Measurements from ENCODE around the gene DNAH8.

GRCh38 chr6:38976801-38977500 lies 261.8 kb downstream of the DNAH8 start:
- TF ChIP-seq CTCF (IDR thresholded peaks at IDR 0.05) (no peak), TEAD4 (IDR thresholded peaks at IDR 0.05; ENCODE audit: borderline replicate concordance, insufficient read depth) (no peak), NRF1 (IDR thresholded peaks at IDR 0.05; ENCODE audit: low read depth, low read length) (no peak), YY1 (IDR thresholded peaks at IDR 0.05; ENCODE audit: low read depth) (no peak), MXI1 (IDR thresholded peaks at IDR 0.05; ENCODE audit: low read depth, low read length) (no peak), REST (IDR thresholded peaks at IDR 0.05; ENCODE audit: low read depth, low read length) (no peak), MAX (IDR thresholded peaks at IDR 0.05; ENCODE audit: low read depth) (no peak), POLR2AphosphoS5 (IDR thresholded peaks at IDR 0.05; ENCODE audit: low read depth, low read length) (no peak), EP300 (IDR thresholded peaks at IDR 0.05; ENCODE audit: borderline replicate concordance in 1 of 2, low read depth in 1 of 2, low read length in 1 of 2) (no peak), EZH2phosphoT487 (IDR thresholded peaks at IDR 0.05; ENCODE audit: borderline replicate concordance, low read depth) (no peak), NFIC (IDR thresholded peaks at IDR 0.05; ENCODE audit: borderline replicate concordance) (no peak), TAF1 (IDR thresholded peaks at IDR 0.05; ENCODE audit: borderline replicate concordance, low read depth, low read length) (no peak), USF2 (IDR thresholded peaks at IDR 0.05; ENCODE audit: borderline replicate concordance, low read depth, low read length) (no peak), RAD21 (IDR thresholded peaks at IDR 0.05; ENCODE audit: low read length) (no peak)
